WTC11 (cell line): Measurements from ENCODE around the gene SELENOP. TPM values are rescaled to one million over a fixed set of nuclear protein-coding genes. Genes with fewer than 3 reads are reported as not detected.

Experiments used
- ATAC-seq: fragments of 200-7000 bp; cut with Tn5 transposase; 2 replicates; pipeline ENCODE4 v1.10.0; 2021; ENCODE audit warnings: mild to moderate bottlenecking, moderate library complexity
- CTCF ChIA-PET: fragments of 300-600 bp; sonication (Branson Sonifier 250); formaldehyde crosslinking; loops from one replicate; lab custom pipeline; 2021; ENCODE audit warnings: antibody characterized with exemption; lab: Charles Lee
- POLR2A ChIA-PET: fragments of 350-600 bp; sonication (Branson Sonifier 250); formaldehyde crosslinking; loops from one replicate; lab custom pipeline; 2021; ENCODE audit warnings: antibody characterized with exemption; lab: Charles Lee
- DNase-seq: peaks from one replicate; pipeline ENCODE4 v3.0.0; 2021; ENCODE audit warnings: low spot score
- H3K27ac Mint-ChIP-seq: 2 replicates; pipeline ENCODE4 v1.8.0; 2021; ENCODE audit warnings: mixed read lengths
- H3K27me3 Mint-ChIP-seq: 2 replicates; pipeline ENCODE4 v1.8.0; 2021; ENCODE audit warnings: low read depth, mild to moderate bottlenecking, moderate library complexity, mixed read lengths
- H3K36me3 Mint-ChIP-seq: 2 replicates; pipeline ENCODE4 v1.8.0; 2021; ENCODE audit warnings: mixed read lengths
- H3K4me1 Mint-ChIP-seq: 2 replicates; pipeline ENCODE4 v1.8.0; 2022; ENCODE audit warnings: mixed read lengths
- H3K4me3 Mint-ChIP-seq: 2 replicates; pipeline ENCODE4 v1.8.0; 2021; ENCODE audit warnings: mild to moderate bottlenecking, moderate library complexity, mixed read lengths
- H3K9me3 Mint-ChIP-seq: 2 replicates; pipeline ENCODE4 v1.8.0; 2021; ENCODE audit warnings: mixed read lengths
- ARID4B ChIP-seq: sonication (generic); formaldehyde crosslinking; IDR thresholded peaks from 2 replicates; pipeline ENCODE4 v1.8.0; 2023; ENCODE audit warnings: missing genetic modification reagents, mild to moderate bottlenecking, borderline replicate concordance
- CREM ChIP-seq: sonication (generic); formaldehyde crosslinking; IDR thresholded peaks from 2 replicates; pipeline ENCODE4 v1.8.1; 2022; ENCODE audit warnings: mild to moderate bottlenecking, missing genetic modification reagents, moderate library complexity
- E2F5 ChIP-seq: sonication (generic); formaldehyde crosslinking; IDR thresholded peaks from 2 replicates; pipeline ENCODE4 v1.8.1; 2022; ENCODE audit warnings: mild to moderate bottlenecking, moderate library complexity, missing genetic modification reagents
- ELF4 ChIP-seq: sonication (generic); formaldehyde crosslinking; IDR thresholded peaks from 2 replicates; pipeline ENCODE4 v1.8.1; 2022; ENCODE audit warnings: low read depth, mild to moderate bottlenecking, moderate library complexity, missing genetic modification reagents
- ESRRA ChIP-seq: sonication (generic); formaldehyde crosslinking; IDR thresholded peaks from 2 replicates; pipeline ENCODE4 v1.8.1; 2022; ENCODE audit warnings: mild to moderate bottlenecking, missing genetic modification reagents, borderline replicate concordance
- ETV6 ChIP-seq: sonication (generic); formaldehyde crosslinking; IDR thresholded peaks from 2 replicates; pipeline ENCODE4 v1.8.1; 2022; ENCODE audit warnings: mild to moderate bottlenecking, missing genetic modification reagents
- GABPB1 ChIP-seq: sonication (generic); formaldehyde crosslinking; IDR thresholded peaks from 2 replicates; pipeline ENCODE4 v1.8.1; 2023; ENCODE audit warnings: mild to moderate bottlenecking, missing genetic modification reagents
- GTF2I ChIP-seq: fragments of 250-450 bp; sonication (Bioruptor Pico); conservative IDR thresholded peaks from 2 replicates; pipeline ENCODE4 v1.4.0; 2021; ENCODE audit warnings: mild to moderate bottlenecking
- KAT7 ChIP-seq: sonication (generic); formaldehyde crosslinking; IDR thresholded peaks from 2 replicates; pipeline ENCODE4 v1.8.1; 2023; ENCODE audit warnings: missing genetic modification reagents, mild to moderate bottlenecking, borderline replicate concordance
- MLX ChIP-seq: sonication (generic); formaldehyde crosslinking; IDR thresholded peaks from 2 replicates; pipeline ENCODE4 v1.8.1; 2023; ENCODE audit warnings: mild to moderate bottlenecking, missing genetic modification reagents, moderate library complexity
- MXD4 ChIP-seq: fragments of 250-450 bp; sonication (Bioruptor Pico); IDR thresholded peaks from 2 replicates; pipeline ENCODE4 v1.8.0; 2021; ENCODE audit warnings: mild to moderate bottlenecking, moderate library complexity, borderline replicate concordance
- NR1H2 ChIP-seq: sonication (generic); formaldehyde crosslinking; IDR thresholded peaks from 2 replicates; pipeline ENCODE4 v1.9.0; 2021; ENCODE audit warnings: mild to moderate bottlenecking, moderate library complexity, missing genetic modification reagents
- PRDM15 ChIP-seq: sonication (generic); formaldehyde crosslinking; IDR thresholded peaks from 2 replicates; pipeline ENCODE4 v1.8.0; 2022; ENCODE audit warnings: missing genetic modification reagents
- SP1 ChIP-seq: sonication (generic); formaldehyde crosslinking; conservative IDR thresholded peaks from 2 replicates; pipeline ENCODE4 v1.8.1; 2022; ENCODE audit warnings: missing genetic modification reagents
- TEAD1 ChIP-seq: sonication (generic); formaldehyde crosslinking; IDR thresholded peaks from 2 replicates; pipeline ENCODE4 v1.8.0; 2022; ENCODE audit warnings: mild to moderate bottlenecking, missing genetic modification reagents
- TP53 ChIP-seq: sonication (generic); formaldehyde crosslinking; IDR thresholded peaks from 2 replicates; pipeline ENCODE4 v1.8.1; 2023; ENCODE audit warnings: mild to moderate bottlenecking, missing genetic modification reagents
- ZNF425 ChIP-seq: fragments of 250-450 bp; sonication (Bioruptor Pico); conservative IDR thresholded peaks from 2 replicates; pipeline ENCODE4 v1.9.0; 2021; ENCODE audit warnings: mild to moderate bottlenecking
- total RNA-seq: library from RNA; stranded (reverse); gene quantifications from 3 replicates; pipeline ENCODE4 v1.2.3, GENCODE V29; 2021

The SELENOP gene
- total RNA-seq, 1 experiment from 2014 or later, result 13.2 TPM

- no peak for TF ChIP-seq PRDM15
- no peak for TF ChIP-seq TP53
Measured at GRCh38 chr5:42855811-42856210, 44.1 kb upstream of the SELENOP start (continued).

- POLR2A ChIA-PET, result no interaction called here
- ATAC-seq, result no peak
Measured at GRCh38 chr5:42855386-42855785, 43.7 kb upstream of the SELENOP start.

GRCh38 chr5:42854795-42855194 lies 43.1 kb upstream of the SELENOP start:
- TF ChIP-seq ELF4 (CRISPR knock-in tag) (no peak), KAT7 (no peak), GTF2I (no peak), E2F5 (no peak), GABPB1 (CRISPR knock-in tag) (no peak)
- Mint-ChIP-seq H3K4me3 (no peak overlapping the region), H3K27ac (no peak overlapping the region), H3K36me3 (no peaks in the 10 kb centered on the region), H3K9me3 (no peaks in the 10 kb centered on the region), H3K27me3 (no peaks in the 10 kb centered on the region), H3K4me1 (peaks cover 18% of the 10 kb centered on the region)
- ATAC-seq (no peak), DNase-seq (no peak)
- POLR2A ChIA-PET, result no interaction called here
- CTCF ChIA-PET, result interaction anchor here (0.7 kb wide), 1 partner anchor 109 kb away, joined by 3 read pairs; no protein-coding TSS in a partner anchor

More at GRCh38 chr5:42855386-42855785, 43.7 kb upstream of the SELENOP start:
- no peaks in the 10 kb centered on the region for H3K27me3 Mint-ChIP-seq
- peaks cover 5% of the 10 kb centered on the region for H3K9me3 Mint-ChIP-seq
- H3K4me3 Mint-ChIP-seq, result no peak overlapping the region
- DNase-seq, result no peak
- H3K36me3 Mint-ChIP-seq, result no peaks in the 10 kb centered on the region
- TF ChIP-seq TEAD1 (CRISPR knock-in tag) (no peak), SP1 (CRISPR knock-in tag) (no peak), ZNF425 (CRISPR knock-in tag) (no peak)
- CTCF ChIA-PET, result no interaction called here
- H3K4me1 Mint-ChIP-seq, result peaks cover 18% of the 10 kb centered on the region
- H3K27ac Mint-ChIP-seq, result no peak overlapping the region

- Mint-ChIP-seq H3K27me3 (no peaks in the 10 kb centered on the region), H3K4me1 (peaks cover 4% of the 10 kb centered on the region), H3K27ac (no peak overlapping the region), H3K4me3 (no peak overlapping the region), H3K9me3 (no peaks in the 10 kb centered on the region), H3K36me3 (no peaks in the 10 kb centered on the region)
- no peak for DNase-seq
- POLR2A ChIA-PET, result interaction anchor here (0.7 kb wide), 1 partner anchor 185 kb away, joined by 3 read pairs; no protein-coding TSS in a partner anchor
- CTCF ChIA-PET, result no interaction called here
- no peak for ATAC-seq
- TF ChIP-seq ESRRA (CRISPR knock-in tag) (no peak), E2F5 (no peak), NR1H2 (no peak), MXD4 (no peak), ETV6 (CRISPR knock-in tag) (no peak), MLX (no peak), ARID4B (no peak), CREM (CRISPR knock-in tag) (no peak)
Measured at GRCh38 chr5:42852826-42853225, 41.1 kb upstream of the SELENOP start.
